AML-193 (cell line): ENCODE data around the gene CES3.

Experiments
- DNase-seq, 2 experiments: peaks; one replicate each; lab custom pipeline; 2025; lab: John Stamatoyannopoulos, UW

Gene CES3, protein sequence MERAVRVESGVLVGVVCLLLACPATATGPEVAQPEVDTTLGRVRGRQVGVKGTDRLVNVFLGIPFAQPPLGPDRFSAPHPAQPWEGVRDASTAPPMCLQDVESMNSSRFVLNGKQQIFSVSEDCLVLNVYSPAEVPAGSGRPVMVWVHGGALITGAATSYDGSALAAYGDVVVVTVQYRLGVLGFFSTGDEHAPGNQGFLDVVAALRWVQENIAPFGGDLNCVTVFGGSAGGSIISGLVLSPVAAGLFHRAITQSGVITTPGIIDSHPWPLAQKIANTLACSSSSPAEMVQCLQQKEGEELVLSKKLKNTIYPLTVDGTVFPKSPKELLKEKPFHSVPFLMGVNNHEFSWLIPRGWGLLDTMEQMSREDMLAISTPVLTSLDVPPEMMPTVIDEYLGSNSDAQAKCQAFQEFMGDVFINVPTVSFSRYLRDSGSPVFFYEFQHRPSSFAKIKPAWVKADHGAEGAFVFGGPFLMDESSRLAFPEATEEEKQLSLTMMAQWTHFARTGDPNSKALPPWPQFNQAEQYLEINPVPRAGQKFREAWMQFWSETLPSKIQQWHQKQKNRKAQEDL

DNA sequence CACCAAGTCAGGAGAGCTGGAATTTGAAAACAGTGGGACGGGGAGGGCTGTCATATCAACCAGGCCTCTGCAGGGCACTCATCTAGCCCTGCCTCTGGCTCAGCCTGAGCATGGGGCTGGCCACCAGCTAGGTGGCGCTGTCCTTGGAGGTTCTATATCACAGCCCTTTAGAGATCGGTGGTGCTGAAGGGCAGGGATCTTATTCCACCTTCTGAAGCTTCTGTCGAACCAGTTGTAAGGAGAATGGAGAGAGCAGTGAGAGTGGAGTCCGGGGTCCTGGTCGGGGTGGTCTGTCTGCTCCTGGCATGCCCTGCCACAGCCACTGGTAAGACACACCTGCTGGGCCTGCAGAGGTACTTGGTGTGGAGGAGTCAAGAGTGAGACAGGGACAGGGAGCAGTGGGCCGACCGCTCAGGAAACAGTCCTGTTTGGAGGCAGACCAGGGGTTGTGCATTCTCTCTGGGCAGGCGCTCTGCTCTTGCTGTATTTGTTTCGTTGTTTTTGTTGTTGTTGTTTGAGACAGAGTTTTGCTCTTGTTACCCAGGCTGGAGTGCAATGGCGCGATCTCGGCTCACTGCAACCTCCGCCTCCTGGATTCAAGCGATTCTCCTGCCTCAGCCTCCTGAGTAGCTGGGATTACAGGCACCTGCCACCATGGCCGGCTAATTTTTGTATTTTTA lies at the start of gene CES3:
TSS of gene CES3 (plus strand) at position 202 of the 680 bp plus-strand sequence. CDS start at position 244, 42 bp downstream.
- DNase-seq: peak; percentile 63 to 67

DNA sequence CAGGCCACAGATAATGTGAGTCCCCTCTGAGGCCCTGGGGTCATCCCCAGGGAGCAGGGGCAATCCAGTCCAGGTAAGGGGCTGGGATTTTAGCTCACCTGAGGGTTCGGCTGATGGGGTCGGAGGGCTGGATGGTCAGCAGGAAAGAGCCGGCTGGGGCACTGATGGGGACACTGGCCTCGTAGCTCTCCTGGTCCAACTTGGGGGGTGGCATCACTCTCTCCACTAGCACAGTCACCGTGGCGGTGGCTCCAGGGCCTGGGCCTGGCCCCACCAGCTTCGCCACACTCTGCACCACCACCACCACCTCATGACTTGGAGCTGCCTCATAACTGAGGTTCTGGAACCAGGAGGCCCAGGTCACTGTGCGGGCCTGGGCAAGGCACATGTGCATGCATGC lies 49.3 kb upstream of the CES3 start:
- DNase-seq: no peak

DNA sequence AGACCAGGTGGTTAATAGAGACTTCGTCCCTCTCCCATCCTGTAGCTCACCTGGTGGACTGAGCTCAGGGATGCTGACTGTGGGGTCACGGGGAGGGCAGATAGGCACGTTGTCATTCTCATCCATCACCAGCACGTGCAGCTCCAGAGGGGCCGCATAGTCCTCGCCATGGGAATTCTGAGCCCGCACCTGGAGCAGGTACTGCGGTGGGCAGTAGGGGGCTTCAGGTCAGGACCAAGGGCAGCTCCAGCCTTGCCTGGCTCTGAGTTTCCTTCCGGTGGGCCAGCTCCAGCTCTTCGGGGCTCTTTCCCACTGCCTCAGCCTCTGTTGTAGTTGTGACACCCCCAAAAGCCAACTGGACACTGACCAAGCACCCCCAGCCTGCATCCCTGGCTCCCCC lies 48.0 kb upstream of the CES3 start:
- DNase-seq: no peak

DNA sequence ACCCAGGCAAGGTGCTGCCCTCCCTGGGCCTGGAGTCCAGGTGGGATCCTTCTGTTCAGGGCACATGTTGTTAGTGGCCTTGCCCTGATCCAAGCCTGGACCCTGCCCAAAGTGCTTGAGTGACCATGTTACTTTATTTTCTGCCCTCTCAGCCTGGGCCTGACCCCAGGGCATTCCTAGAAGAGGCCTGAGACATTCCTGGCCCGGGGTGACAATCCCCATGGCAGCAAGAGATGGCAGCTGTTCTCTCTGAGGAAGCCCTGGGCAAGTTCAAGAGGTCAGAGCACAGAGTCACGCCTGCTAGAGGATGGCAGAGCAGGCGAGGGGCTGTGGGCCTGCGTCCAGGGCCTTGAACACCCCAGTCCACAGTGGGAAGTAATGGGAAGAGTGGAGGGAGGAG lies 47.4 kb upstream of the CES3 start:
- DNase-seq: no peak

DNA sequence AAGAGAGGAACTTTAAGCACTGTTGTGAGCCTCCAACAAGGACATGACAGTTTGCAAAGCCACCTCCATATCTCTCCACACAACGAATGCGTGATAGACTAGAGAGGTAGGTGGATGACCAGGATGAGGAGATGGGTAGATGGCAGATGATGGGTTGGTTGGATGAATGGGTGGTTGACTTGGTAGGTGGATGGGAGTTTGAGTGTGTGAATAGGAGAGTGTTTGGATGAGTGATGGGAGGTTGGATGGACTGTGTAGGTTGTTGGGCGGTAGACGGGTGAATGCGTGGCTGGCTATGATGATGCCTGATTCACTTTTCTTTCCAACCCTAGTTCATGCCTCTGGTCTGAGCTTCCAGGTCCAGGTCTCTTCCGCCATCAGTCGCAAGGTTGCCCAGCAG lies 46.5 kb upstream of the CES3 start:
- no peak for DNase-seq

DNA sequence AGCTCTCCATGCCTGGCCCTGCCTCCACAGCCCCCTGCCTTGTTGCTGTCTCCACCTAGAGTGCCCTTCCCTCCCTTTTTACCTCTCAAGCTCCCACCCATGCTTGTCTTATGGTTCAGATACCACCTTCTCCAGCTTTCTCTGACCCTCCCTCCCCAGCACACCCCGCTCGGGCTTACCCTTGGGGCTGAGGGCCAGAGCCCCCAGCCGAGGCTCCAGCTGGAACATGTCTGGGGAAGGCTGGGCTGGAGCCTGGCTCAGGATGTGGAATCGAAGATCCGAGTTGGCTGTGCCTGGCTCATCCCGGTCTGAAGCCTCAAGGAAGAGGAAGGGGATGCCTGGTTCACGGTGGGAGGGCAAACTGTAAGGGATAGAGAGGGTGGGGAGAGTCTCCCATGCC lies 46.0 kb upstream of the CES3 start:
- DNase-seq: no peak

DNA sequence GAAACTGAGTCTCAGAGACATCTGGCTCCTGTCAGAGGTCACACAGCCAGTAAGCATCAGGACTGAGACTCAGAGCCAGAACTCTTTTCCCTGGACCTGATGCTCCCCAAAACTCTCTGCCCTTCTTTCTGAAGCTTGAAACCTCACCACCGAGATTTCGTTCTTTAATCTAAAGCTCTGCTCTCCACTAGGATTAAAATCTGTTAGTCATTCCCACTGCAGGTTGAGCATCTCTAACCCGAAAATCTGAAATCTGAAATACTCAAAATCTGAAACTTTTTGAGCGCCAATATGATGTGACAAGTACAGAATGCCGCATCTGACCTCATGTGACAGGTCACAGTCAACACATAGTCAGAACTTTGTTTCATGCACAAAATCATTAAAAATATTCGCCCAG lies 44.5 kb upstream of the CES3 start:
- no peak for DNase-seq

DNA sequence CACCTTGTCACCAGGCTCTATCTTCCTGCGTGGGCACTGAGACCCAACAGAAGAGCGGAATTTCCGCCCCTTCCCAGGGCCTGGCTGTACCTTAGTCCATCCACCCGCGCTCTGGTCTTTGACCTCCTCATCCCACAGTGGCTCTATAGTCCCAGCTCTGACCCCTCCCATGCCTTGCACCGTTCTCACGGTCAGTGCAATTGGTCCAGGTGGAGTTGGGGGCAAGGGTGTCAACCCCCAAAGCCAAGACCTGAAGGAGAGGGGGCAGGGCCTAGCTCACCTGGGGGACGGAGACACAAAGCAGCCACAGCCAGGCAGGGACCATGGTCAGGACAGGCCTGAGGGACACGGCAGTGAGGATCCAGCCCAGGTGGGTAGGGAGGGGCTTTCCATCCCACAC lies 43.3 kb upstream of the CES3 start:
- no peak for DNase-seq

DNA sequence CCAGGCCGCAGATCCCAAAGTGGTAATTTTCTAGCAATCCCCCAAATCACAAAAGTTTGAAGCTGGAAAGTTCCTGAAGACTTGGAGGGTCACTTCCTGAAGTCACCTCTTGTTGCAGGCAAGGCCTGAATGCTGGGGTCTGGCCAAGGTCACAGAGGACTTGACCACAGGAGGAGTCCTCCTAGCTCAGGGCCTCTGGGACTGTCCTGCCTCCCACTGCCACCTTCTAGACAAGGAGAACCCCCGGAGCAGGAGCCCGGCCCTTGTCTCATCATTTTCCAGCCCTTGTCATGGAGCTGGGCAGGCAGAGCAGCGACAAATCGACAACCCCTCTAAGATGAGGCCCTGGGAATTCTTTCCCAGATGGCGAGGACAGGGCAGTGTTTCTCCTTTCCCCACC lies 42.7 kb upstream of the CES3 start:
- DNase-seq: no peak

DNA sequence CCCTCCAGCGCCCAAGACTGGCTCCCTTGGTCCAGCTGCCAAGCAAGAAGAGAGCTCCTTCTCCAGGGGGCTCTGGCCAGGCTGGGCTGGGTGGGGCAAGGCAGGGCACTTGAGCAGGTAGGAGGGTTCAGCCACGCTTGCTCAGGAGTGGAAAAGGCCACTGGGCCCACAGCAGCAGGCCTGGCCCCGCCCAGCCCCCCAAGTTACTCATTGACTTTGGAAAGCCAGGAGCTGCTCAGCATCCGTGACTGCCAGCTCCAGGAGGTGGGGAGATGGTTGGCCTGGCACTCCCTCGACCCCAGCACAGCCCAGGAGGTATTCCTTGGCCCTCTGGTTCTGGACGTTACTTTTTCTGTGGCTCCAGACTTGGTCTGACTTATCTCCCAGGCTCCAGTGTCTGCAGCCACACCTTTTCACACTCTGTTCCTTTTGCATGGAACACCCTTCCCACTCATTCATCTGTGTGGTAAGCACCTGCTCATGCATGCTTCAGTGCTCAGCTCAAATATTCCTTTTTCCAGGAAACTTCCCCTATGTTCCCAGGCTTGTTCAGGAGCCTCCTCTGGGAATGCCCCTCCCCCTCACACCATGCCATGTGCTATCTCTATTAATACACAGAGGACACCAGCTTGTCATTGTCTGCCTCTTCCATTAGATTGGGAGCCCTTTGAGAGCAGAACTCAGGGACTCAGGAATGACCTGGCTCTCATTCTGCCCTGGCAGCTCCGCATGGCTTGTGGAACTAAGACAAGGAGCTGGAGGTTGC lies 42.1 kb upstream of the CES3 start, which contains the start of gene CDH16:
TSS of gene CDH16 (minus strand) at position 83 of the 766 bp plus-strand sequence. CDS start 820 bp downstream, outside the sequence.
- no peak for DNase-seq

DNA sequence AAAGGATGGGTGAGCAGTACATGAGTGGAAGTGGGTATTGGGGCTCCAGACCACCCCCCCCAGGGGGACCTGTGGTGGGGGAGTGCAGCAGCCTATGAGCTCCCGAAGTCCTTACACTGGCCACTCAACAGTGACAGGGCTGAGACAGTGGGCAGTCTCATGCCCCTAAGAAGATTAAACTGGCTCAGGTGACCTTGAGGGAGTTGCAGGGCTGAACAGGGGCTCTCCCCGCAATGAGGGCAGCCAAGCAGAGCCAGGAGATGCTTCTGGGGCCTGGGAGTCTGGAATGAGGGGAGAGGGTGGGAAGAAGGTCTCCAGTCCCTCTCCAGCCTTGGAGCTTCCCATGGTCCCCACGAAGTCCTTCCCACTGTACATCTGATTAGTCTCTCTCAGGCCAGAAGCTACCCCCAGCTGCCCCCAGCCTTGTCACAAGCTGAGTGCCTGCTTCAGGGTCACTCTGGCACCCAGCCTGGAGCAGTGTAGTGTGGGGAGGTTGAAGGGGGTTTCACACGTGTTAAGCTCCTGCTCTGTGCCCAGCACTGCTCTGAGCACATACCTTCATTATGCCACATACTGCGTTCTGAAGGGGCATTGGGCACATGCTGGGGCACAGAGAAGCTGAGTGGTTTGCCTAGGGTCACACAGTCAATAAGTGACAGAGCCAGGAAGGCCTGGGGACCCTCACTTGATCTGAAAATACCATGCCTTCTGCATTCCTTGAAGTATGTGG lies 41.3 kb upstream of the CES3 start:
- DNase-seq: no peak

DNA sequence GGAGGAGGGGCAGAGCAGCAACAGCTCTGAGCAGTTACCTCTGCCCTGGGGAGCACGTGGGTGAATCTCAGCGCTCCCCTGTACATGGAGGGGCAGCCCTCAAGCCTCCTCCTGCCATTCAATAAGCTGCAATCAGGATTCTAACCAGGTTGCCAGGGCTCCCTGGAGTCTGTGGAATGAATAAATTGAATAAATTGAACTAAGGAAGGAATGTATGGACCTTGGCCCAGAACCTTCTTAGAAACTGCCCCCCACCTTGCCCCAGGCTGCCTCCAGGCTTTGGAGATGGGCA lies 40.8 kb upstream of the CES3 start:
- no peak for DNase-seq

DNA sequence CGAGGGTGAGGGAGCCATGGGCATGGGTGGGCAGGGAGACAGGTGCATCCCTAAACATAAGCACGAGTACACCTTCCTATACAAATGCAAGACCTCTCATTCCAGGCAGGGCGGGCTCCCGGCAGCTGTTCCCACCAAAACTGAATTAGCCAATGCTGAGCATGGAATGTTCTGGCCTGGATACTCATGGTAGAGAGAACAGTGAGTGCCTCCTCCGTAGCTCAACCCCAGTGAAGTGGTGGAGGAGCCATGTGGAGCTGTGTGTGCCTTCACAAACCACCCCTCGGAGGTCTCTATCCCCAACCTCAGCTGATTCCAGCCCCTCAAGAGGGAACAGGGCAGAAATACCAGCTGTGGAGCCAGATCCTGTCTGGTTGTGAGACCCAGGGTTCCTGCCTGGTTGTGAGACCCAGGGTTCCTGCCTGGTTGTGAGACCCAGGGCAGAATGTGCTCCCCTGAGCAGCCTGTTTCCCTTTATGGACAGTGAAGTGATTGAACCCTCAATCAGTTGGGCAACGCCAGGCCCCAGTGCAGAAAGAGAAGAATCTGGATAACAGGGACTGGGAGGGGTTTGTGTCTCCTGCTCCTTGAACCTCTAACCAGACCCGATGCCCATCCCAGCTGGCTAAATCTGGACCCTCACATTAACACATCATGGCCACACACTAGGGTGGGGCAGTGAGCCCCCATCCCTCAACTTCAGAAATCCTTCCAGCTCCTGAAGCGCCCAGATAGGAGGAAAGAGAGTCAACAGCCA lies 40.0 kb upstream of the CES3 start:
- DNase-seq: no peak

DNA sequence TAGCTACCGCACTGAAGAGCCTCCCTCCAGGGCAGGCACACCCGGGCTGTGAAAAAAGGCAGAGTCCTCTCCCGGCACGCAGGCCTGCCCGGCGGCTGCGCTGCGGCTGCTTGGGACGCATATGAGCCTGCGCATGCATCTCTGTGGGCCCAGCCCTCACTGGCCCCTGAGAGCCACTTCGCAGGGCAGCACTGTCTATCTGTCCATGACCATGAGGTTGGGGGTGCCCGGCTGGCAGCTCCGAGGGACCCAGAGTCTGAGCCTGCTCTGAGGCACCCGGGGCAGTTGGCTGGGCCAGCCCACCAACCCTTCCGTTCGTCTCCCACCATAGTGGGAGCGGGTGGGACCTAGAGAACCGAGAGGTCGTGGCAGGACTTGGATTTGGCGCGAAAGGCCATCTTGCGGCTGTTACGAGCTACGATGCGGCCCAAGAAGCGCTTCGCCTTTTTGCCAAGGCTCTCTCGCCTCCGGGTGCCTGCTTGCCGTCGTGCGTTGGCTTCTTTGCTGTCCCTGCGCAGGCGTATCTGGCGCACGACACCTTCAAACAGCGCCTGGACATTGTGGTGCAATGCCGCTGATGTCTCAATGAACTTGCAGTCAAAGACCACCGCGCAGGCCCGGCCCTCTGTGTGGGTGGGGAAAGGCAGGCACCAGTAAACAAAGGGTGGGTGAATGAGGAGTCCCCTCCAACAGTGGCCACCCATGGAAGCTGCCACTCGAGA lies 39.2 kb upstream of the CES3 start:
- no peak for DNase-seq

DNA sequence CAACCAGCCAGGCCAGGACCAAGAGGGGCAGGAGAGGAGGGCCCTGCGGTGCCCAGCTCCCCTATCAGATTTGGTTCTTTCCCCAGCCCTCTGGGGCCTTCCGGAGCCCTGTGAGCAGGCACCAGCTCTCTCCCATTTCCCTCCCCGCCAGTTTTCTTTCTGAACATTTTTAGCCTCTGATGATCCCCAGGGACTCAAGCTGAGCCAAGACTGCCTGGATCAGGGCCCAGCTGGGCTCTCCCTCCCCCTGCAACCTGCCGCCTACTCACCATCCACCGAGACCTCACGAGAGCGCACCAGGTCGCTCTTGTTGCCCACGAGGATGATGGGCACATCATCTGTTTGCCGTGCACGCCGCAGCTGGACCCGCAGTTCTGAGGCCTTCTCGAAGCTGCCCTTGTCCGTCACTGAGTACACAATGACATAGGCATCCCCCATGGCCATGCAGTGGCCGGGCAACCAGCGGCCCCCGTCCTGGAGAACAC lies 37.8 kb upstream of the CES3 start:
- DNase-seq: no peak

DNA sequence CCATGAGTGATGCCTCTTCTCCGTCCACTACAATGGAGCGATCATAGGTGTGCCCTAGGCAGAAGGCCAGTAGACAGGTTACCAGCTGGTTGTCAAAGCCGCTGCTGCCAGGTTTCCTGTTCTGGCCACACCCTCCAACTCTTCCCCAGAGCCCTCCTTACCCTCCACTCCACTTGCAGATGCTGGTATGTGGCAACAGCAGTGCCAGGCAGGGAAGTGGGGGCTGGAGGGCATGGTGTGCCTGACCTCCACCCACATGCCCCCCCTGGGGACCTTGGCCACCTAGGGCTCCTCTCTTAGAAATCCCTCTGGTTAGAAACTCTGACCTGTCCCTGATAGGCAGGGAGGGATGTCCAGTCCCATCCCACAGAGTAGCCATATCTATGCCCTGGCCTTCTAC lies 37.2 kb upstream of the CES3 start:
- no peak for DNase-seq

DNA sequence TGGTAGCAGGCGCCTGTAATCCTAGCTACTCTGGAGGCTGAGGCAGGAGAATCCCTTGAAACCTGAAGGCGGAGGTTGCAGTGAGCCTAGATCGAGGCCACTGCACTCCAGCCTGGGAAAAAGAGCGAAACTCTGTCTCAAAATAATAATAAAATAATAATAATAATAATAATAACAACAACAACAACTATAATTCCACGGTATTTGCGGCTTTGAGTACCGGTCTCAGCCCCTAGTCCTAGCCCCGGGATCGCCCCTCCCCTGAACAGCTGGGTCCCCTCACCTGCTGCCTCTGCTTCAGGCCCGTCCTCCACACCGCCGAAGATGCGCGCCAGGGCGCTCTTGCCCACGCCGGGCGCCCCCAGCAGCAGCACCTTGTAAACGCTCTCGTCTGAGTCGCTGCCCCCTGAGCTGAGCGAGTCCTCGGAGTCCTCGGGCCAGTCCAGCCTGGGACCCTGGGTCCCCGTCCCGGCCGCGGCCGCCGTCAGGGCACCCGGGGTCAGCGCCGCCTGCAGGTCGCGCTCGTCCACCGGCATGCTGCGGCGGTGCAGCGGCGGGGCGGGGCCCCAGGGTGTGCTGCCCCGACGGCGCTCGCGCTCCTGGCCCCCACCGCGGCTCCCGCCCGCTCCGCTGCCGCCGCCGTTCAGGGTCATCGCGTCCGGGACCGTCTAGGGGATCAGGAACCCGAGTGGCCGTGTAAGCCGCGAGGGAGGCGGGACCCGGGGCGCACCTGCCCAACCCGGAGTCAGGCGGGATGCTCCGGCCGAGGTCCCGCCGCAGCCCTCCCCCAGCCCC lies 36.3 kb upstream of the CES3 start:
- no peak for DNase-seq

DNA sequence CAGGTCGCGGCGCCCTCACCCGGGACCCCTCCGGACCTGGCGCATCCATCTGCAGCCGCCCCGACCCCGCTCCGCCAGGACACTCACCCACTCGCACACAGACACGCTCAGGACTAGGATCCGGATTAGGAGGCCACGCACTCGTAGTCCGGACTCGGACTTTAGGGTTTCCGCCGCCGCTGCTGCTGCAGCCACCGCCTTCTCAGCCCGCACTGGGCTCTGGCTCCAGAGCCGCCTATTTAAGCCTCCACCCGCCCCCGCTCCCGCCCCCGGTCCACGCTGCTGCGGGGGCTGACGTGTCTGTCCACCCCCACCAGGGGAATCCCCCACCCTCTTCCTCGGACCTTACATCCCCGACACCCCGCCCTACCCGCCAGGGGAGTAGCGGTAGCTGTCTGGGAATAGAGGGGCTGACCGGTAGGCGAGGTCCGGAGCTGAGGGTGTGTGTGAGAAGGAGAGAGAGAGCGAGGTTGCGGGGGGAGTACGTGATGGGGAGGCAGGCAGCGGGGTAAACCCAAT lies 35.7 kb upstream of the CES3 start, which contains the start of gene RRAD:
TSS of gene RRAD (minus strand) at position 214 of the 519 bp plus-strand sequence. CDS start 356 bp downstream, outside the sequence.
- DNase-seq: no peak
